Measurements from ENCODE around the gene OR2G2.

OR2G2 gene

GRCh38 chr1:247576514-247576913, 11.6 kb upstream of the OR2G2 start:
- peak; percentile 5 for DNase-seq (ENCODE audit: low read depth)

GRCh38 chr1:247578946-247579460, 9.2 kb upstream of the OR2G2 start:
- no peak overlapping the region for H3K4me3 ChIP-seq (ENCODE audit: low read length)
- no peak for DNase-seq (ENCODE audit: low read depth)
- no peak for TF ChIP-seq CTCF (IDR thresholded peaks at IDR 0.05; ENCODE audit: insufficient read depth, low read depth, low read length, missing control alignments)

More at GRCh38 chr1:247576514-247576913, 11.6 kb upstream of the OR2G2 start:
- no peak overlapping the region for H3K4me3 ChIP-seq (ENCODE audit: low read length)
- TF ChIP-seq CTCF (IDR thresholded peaks at IDR 0.05; ENCODE audit: insufficient read depth, low read depth, low read length, missing control alignments) = peak; percentile 12

- no peak within 1 kb of the TSS for H3K4me3 ChIP-seq (ENCODE audit: low read length)
- no peak for TF ChIP-seq CTCF (IDR thresholded peaks at IDR 0.05; ENCODE audit: insufficient read depth, low read depth, low read length, missing control alignments)
- DNase-seq (ENCODE audit: low read depth) = no peak
Measured at GRCh38 chr1:247605286-247605685, 17.1 kb downstream of the OR2G2 start, which contains the start of gene OR2G3. Gene OR2G3 (plus strand): TSS chr1:247605586. CDS start chr1:247605586, 0 bp downstream.

- DNase-seq (ENCODE audit: low read depth) = no peak
- no peak overlapping the region for H3K4me3 ChIP-seq (ENCODE audit: low read length)
- no peak for TF ChIP-seq CTCF (IDR thresholded peaks at IDR 0.05; ENCODE audit: insufficient read depth, low read depth, low read length, missing control alignments)
Measured at GRCh38 chr1:247613405-247613804, 25.2 kb downstream of the OR2G2 start.

- H3K4me3 ChIP-seq (ENCODE audit: low read length) = no peak overlapping the region
- DNase-seq (ENCODE audit: low read depth) = no peak
- TF ChIP-seq CTCF (IDR thresholded peaks at IDR 0.05; ENCODE audit: insufficient read depth, low read depth, low read length, missing control alignments) = no peak
Measured at GRCh38 chr1:247614625-247615024, 26.5 kb downstream of the OR2G2 start.

- TF ChIP-seq CTCF (IDR thresholded peaks at IDR 0.05; ENCODE audit: insufficient read depth, low read depth, low read length, missing control alignments) = no peak
- no peak for DNase-seq (ENCODE audit: low read depth)
Measured at GRCh38 chr1:247627951-247628350, 39.8 kb downstream of the OR2G2 start.

GRCh38 chr1:247638011-247638410, 49.9 kb downstream of the OR2G2 start:
- no peak for TF ChIP-seq CTCF (IDR thresholded peaks at IDR 0.05; ENCODE audit: insufficient read depth, low read depth, low read length, missing control alignments)
- no peak for DNase-seq (ENCODE audit: low read depth)

More at GRCh38 chr1:247627951-247628350, 39.8 kb downstream of the OR2G2 start:
- no peak overlapping the region for H3K4me3 ChIP-seq (ENCODE audit: low read length)

More at GRCh38 chr1:247638011-247638410, 49.9 kb downstream of the OR2G2 start:
- no peak overlapping the region for H3K4me3 ChIP-seq (ENCODE audit: low read length)

All from epithelial cell of esophagus (primary cell).